HPDE6-E6E7 (cell line): Measurements from ENCODE around the gene PGK2.
"Not testable (repeated sequence)": the region's sequence is repeated elsewhere in the genome, so short reads cannot be mapped to it uniquely, and the experiment has no call there.

ENCODE experiments used
- DNase-seq: peaks from one replicate; pipeline ENCODE4 v3.0.0; 2011; ENCODE audit warnings: missing footprints; ENCODE audit errors: extremely low spot score

PGK2 gene

DNA sequence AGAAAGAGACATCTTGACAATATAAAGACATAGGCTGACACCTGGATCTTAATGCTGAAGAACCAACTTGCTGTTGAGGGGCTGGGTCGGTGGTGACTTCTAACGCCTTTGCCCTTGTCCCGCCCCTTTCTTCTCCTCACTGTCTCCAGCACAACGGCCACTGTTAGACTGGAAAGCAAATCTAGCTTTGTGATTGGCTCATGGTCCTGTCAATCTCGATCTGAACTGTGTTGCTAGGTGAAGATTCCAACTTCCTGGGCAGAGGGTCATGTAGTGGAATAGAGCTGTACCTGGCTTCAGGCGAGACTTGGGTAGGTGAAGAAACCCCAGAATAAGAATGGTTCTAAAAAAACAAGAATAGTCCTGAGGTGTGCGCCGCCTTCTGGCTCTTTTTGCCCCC lies at the start of gene PGK2:
TSS of gene PGK2 (minus strand) at position 110 of the 400 bp plus-strand sequence. CDS start at position 12, 98 bp downstream.
- no peak for DNase-seq

DNA sequence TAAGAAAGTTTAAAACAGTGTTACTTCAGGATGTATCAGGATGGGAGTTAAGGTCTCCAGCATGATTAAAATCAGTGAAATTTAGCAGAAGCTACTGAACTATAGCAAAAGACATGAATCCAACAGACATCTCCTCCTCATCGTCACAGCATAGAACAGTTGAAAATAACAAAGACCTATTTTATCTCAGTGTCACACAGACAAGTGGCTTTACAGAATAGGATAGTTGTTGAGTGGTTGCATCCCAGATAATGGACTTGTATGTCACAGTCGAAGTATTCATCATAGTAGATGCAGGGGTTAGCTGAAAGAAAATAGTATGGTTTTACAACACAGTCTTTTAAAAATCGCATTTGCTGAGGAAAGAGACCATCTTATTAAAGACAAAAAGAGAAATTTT lies 48.1 kb upstream of the PGK2 start:
- no peak for DNase-seq

DNA sequence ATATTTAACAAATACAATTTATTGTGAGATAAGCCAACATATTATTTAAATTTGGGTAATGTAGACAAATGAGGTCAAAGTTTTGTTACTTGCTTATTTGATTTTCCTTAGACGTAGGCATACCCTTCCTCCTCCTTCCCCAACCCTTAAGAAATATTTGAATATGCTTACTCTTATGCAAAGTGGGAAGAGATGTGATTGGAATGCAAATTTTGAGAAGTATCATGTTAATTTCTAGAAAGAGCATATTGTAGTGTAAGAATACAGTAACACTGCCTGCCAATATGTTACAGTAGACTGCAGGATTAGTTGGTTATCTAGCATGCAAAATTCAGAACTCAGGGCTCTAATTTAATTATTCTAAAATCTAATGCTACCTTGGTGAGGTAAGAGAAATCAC lies 46.3 kb upstream of the PGK2 start:
- DNase-seq, result no peak

DNA sequence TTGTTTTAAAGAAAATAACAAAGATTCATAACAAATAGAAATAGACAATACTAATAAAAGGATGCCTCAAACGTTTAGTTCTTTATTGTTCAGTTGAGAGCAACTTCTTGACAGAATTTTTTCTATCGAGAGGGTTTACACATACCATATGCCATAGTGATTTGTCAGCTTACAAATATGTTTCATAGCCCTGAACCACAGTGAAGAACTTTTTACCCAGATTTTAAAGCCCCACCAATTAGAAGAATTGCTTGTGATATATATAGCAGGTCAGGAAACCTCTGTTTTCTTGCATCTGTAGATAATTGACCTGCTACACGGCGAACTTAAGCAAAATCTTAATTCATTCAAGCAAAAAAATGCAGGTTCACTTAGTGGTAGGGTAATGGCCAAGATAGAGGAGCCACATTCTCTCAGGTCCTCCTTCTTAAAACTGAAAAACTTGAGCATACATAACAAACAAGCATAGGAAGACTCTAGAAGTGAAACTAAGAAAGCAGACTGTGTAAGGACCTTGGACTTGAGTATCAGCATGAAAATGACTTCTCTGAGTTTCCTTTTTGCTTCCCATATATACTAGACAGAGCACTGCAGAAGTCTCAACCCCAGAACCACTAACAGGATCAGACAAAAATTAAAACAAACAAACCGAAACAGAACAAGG lies 39.8 kb upstream of the PGK2 start:
- DNase-seq, result no peak

DNA sequence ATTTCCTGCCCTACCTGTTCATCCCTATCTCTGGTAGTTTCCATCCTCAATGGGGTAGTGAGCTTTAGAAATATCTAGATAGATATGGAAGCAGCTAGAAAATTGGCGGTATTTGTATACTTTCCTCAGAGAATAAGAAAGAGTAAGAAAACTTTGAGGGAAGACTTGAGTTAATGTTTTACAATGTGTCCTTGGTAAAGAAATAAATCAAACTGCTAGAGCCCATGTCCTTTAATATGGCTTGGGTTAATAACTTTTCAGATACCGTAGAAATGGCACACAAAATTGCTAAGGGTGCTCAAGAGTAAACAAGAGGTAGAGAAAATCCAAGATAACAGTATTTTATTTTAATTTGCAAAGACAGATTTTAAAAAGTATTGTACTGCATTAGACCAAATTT lies 28.1 kb upstream of the PGK2 start:
- no peak for DNase-seq

DNA sequence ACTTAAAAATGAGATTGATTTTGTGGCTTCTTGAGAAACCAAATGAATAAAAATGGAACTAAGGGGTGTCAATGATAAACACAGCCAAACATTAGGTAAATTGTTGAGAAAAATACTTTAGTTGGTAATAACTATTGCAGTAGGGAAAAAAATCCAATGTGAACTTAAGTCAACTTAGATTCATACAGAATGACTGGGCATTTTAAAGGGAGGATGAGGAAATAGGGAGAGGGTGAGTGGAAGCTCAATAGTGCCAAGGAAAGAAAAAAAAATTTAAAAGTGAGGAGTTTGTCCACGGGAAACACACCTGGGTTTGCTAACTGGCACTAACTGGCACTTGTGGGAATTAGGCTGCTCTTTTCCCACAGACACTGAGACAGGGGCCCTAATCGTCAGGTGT lies 26.2 kb upstream of the PGK2 start:
- DNase-seq, result no peak

DNA sequence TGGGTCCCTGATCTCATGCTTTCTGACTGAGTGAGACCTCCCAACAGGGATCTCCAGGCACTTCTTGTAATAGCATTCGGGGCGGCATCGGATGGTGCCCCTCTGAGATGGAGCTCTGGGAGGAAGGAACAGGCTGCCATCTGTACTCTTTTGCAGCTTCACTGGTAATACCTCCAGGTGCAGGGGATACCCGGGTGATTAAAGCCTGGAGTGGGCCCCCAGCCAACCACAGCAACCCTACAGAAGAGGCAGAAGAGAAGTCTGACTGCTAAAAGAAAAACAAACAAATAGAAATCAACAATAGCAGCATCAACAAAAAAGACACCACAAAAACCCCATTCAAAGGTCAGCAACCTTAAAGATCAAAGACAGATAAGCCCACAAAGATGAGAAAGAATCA lies 19.1 kb upstream of the PGK2 start:
- DNase-seq, result no peak

DNA sequence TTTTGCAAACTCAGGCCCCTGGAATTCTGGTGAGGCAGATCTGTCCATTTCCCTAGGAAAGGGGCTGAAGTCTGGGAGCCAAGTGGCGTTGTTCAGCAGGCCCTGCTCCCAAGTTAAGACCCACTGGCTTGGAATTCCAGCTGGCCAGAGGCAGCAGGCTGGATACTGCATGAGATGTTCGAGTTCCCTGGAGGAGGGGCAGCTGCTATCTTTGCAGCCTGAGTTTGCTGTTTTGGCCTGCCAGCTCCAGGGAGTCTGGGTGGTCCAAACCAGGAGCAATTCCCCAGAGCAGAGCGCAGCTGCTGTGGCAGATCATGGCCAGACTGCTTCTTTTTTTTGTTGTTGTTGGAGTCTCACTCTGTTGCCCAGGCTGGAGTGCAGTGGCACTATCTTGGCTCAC lies 18.2 kb upstream of the PGK2 start:
- no peak for DNase-seq

DNA sequence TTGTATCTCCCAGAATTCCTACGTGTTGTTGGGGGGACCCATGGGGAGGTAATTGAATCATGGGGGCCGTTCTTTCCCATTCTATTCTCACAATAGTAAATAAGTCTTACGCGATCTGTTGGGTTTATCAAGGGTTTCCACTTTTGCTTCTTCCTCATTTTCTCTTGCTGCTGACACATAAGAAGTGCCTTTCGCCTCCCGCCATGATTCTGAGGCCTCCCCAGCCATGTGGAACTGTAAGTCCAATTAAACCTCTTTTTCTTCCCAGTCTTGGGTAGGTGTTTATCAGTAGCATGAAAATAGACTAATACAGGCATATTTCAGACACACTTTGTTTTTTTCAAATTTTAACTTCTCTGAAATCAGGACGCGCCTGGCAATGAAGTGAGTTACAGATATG lies 14.4 kb upstream of the PGK2 start:
- DNase-seq, result no peak

DNA sequence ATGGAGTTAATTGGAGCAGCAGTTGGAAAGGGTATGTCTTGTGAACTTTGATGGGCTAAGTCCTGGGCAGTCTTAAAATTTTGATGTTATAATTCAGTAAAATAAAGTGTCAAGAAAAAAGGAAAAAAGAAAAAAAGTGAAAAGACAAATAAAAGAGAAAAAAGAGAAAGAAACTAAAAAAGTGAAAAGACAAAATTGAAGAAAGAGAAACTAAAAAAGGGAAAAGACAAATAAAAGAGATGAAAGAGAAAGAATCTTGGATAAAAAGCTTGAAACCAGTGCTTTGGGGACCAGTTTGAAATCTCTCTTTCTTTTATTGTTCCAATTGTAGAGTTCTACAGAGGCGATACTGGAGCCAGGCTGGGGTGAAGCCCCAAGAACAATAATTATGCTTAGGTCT lies 12.0 kb upstream of the PGK2 start:
- no peak for DNase-seq

DNA sequence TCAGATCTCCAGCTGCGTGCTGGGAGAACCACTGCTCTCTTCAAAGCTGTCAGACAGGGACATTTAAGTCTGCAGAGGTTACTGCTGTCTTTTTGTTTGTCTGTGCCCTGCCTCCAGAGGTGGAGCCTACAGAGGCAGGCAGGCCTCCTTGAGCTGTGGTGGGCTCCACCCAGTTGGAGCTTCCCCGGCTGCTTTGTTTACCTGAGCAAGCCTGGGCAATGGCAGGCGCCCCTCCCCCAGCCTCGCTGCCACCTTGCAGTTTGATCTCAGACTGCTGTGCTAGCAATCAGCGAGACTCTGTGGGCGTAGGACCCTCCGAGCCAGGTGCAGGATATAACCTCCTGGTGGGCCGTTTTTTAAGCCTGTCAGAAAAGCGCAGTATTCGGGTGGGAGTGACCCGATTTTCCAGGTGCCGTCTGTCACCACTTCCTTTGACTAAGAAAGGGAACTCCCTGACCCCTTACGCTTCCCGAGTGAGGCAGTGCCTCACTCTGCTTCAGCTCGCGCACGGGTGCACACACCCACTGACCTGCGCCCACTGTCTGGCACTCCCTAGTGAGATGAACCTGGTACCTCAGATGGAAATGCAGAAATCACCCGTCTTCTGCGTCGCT lies 9.9 kb upstream of the PGK2 start:
- DNase-seq, result not testable (repeated sequence)

DNA sequence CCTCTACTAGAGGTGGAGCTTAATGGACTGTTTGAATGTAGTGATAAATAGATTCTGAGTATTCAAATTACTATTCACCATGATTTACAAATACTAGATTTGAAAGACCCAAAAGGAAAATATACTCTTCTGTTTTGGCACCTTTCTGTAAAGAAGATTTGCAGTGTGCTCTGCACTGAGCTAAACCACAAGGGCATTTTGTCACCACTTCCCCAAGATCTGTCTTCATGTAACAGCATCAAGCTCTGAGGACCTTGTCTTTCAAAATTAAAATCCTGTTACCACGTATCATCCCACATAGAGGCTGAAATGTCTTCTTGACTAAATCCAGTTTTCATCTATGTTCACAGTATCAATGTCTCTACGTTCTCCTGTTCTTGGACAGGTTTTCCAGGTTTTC lies 3.3 kb upstream of the PGK2 start:
- no peak for DNase-seq

DNA sequence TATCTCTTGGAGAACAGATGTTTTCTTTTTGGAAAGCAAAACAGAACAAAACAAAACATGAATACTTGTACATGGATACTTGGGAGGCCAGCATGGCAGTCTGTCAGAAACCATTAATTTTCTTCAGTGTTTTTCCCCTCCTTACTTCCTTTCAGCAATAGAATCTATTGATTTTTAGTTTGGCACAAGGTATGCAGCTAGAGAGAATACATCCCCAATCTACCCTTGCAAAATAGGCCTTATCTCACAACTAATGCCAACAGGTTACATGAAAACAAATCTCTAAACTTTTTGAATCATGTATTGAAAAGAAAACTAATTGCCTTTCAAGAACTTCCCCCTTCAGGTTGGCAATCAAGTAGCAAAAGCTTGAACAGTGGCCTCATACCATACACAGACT lies 2.8 kb downstream of the PGK2 start:
- DNase-seq, result no peak

DNA sequence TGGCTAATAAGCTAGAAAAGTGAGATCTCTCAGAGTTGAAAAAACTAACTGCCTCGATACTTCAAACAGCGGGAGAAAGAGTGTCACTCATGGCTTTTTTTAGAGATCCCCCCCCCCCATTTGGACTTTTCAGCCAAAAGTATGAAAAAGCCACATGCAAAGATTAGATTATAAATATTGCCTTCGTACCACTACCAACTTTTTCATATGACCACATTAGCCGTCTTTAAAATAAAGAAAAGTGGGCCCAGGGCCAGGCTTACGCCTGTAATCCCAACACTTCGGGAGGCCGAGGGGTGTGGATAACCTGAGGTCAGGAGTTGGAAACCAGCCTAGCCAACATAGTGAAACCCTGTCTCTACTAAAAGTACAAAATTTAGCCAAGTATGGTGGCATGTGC lies 4.4 kb downstream of the PGK2 start:
- no peak for DNase-seq

DNA sequence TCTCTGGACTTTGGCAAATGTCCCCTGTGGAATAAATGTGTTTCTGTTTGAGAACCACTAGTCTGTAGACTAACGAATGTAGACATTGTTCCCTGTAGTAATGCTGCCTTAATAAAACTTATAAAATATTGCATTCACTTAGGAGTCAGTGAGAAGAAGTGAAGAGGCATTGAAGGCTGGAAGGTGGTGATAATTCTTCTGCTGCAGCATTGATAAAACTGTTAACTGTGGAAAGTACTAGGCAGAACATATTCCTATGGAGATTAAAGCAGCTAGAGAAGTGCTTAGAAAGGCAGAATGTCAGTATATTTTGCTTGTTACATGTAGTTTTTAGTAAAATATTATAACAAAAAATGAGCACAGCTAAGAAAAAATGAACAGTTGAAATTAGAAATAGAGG lies 4.8 kb downstream of the PGK2 start:
- no peak for DNase-seq

DNA sequence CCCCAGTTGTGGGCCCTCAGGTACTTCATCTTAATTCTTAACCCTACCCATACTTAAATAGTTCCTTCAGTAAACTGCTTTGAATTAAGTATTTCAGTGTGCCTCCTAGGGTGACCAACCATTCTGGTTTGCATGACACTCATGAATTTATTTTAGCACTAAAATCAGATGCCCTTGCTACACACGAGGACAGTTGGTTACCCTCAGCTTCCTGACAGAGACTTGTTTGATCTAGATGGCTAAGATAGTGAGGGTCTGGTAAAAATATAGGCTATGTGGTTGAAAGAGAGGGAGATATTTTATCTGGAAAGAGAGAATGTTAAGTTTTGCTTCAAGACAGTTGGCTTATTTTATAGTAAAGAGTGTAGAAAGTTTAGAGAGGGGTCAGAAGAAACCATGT lies 10.6 kb downstream of the PGK2 start:
- DNase-seq, result no peak

DNA sequence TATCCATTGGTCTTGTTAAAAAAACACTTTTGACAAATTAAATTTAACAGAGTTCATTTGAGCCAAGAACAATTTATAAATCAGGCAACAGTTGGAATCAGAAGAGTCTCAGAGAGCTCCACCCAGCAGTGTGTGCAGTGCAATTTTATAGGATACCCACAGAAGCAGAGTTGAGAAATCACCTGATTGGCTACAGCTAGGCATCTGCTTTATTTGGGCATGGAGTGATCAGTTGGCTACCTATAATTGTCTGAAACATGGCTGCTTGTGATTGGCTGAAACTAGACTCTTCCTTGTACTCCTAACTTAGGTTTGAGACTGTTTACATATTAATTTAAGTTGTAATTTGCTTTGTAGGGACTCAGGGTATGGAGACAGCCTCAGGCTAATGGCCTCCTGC lies 12.0 kb downstream of the PGK2 start:
- DNase-seq, result no peak

DNA sequence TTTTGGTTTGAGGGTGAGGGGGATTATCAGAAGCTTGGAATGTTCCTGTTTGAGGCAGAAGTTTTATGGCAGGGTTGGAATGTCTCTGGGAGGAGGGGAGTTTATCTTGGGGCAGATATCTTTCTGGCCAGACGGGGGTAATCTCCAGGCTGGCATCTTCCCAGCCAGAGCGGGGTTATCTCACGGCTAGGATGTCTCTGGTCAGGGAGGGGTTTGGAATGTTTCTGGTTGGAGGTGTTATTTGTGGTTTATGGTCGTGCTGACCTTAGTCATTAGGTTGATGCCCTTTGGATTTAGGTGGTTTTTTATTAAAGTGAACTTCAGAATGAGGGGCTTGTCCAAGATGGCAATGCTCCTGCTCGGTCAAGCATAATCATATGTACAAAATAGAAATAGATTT lies 14.8 kb downstream of the PGK2 start:
- no peak for DNase-seq

DNA sequence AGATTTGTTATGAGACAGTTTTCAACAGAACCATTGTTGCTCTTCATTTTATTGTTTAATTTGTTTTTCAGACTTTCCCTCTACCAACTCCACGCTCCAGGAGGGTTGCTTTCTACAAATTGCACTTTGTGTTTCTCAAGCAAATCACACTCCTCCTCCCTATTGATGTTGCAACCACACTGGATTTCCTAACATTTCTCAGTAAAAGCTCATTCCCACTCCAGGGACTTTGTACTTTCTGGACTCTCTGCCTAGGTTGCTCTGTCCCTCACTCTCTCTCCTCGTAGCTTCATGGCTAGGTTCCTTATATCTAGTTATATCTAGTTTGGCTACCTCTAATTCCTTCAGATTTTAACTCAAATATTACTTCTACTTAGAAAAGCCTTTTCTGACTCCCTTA lies 20.3 kb downstream of the PGK2 start:
- DNase-seq, result no peak

DNA sequence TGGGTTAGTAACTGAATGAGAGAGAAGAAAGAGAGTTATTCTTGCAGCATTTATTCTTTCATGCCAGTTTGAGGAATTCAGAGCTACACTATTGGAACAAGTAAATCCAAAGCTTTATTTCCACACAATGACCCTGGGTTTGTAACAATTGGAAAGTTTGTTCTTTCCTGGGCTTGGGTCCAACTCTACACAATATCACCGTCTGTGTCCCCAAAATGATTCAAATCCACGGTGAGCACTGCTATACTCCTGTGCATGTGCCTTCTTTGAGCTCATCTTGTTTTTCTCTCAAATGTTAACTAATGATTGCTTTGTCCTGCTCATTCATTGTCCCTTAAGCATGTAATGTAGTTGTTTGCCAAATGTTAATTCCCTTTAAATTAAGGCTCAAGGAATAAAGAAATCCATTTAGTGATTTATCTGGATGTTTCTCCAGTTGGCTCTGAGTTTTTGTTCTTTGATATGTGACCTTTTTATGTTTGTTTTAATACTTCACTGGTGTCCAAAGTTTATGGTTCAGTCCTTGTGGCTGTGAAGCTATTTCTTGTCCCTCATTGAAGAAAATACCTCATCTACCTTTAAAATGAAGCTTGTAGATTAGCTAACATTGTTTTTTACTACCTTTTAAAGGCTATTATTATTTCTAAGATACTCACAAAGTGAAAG lies 22.4 kb downstream of the PGK2 start:
- no peak for DNase-seq

DNA sequence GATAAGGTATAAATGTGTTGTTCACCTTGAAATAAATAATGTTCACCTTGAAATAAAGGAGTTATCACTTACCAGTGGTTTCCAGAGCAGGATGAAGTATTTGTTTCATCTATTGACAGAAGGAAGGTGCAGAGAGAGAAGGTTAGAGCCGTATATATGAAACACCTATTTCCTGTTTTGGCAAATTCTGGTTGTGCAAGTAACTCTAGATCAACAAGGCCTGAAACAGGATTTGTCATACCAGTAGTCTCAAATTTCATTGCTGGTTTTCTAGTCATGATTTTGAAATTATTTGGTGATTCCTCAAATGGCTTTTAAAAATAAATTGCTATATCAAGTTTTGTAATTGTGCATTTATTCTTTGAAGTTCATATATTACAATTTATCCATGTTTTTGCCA lies 42.8 kb downstream of the PGK2 start, which contains the start of gene CRISP3:
TSS of gene CRISP3 (minus strand) at position 130 of the 400 bp plus-strand sequence. CDS start at position 109, 21 bp downstream.
- peak; percentile 10 for DNase-seq

DNA sequence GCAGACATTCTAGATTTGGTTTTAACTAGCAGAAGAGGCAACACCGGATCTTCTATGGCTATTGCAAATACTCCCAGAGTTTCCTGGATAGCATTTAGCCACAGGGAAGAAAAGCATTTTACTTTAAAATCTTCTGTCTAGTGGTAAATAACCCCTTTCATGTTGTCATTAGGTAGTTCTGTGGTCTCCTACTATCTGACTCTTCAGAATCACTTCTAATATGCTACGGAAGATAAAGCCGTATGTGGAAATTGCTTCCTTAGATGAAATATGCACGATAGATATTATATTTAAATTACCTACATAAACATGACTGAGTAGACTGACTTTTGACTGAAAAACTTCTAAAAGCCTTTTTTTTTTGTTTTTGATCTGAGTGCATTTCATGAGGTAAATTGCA lies 43.7 kb downstream of the PGK2 start:
- no peak for DNase-seq

DNA sequence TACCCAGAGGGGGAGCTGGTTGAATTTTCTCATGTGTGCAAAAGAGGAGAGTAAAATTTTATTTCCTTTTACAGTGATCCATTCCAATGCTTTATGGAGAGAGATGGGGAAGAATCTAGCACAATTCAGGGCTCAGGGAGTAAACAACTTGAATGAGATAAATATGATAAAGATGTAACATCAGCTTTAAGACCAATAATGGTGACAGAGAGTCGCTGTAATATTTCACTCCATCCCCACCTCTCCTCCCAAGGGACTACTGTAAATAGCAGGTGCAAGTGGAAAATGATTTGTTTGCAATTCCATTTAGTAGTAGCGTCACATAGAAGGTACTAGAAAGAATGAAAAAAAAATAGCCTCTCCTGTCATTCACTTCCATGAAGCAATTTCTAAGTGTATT lies 47.7 kb downstream of the PGK2 start:
- DNase-seq, result no peak
